Neuron (in vitro differentiated cells): Measurements from ENCODE around the gene C20orf202.

ENCODE experiments used
- H2AFZ ChIP-seq: one replicate; pipeline ENCODE4 v1.6.1; 2013; ENCODE audit warnings: low read depth, mild to moderate bottlenecking, inconsistent platforms, low read length, moderate library complexity
- H3K27me3 ChIP-seq: one replicate; pipeline ENCODE4 v1.6.1; 2013; ENCODE audit warnings: low read length; ENCODE audit not compliant: insufficient read depth
- H3K36me3 ChIP-seq: one replicate; pipeline ENCODE4 v1.6.1; 2013; ENCODE audit warnings: low read length; ENCODE audit not compliant: insufficient read depth
- H3K4me1 ChIP-seq: one replicate; pipeline ENCODE4 v1.6.1; 2013; ENCODE audit warnings: low read length; ENCODE audit not compliant: insufficient read depth
- H3K4me3 ChIP-seq: 2 replicates; pipeline ENCODE4 v1.5.1; 2013; ENCODE audit warnings: mild to moderate bottlenecking, low read length, moderate library complexity
- H3K9me3 ChIP-seq: one replicate; pipeline ENCODE4 v1.6.1; 2013; ENCODE audit warnings: low read length

Gene C20orf202

GRCh38 chr20:1202762-1203504 lies at the start of gene C20orf202:
Gene C20orf202, plus strand, starts transcription at chr20:1203454. Its CDS starts 132 bp downstream, at chr20:1203586.
- no peaks in the 10 kb centered on the region for H3K36me3 ChIP-seq
- no peak within 1 kb of the TSS for H2AFZ ChIP-seq
- H3K27me3 ChIP-seq, result peaks cover 6% of the 10 kb centered on the region
- H3K4me3 ChIP-seq, result no peak within 1 kb of the TSS
- no peaks in the 10 kb centered on the region for H3K9me3 ChIP-seq
- no peaks in the 10 kb centered on the region for H3K4me1 ChIP-seq

DNA sequence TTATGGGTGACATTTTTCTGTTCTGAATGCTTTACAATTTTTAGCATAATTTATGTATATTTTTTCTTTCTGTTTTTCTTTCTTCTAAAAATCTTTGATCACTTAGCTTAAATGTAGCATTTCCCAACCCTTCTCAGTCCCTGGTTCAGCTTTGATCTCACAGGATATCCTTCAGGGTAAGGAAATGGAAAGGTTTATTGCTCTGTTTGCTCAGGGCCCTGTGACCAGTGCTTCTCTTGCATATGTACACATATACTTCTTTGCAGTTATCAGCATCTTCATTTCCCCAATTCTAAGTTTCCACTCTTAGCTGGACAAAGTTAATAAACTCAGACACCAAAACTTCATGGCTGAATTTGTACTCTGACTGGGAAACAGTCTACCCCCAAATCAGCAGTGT lies 49.0 kb upstream of the C20orf202 start:
- Histone ChIP-seq H3K4me1 (no peaks in the 10 kb centered on the region), H2AFZ (no peak overlapping the region), H3K4me3 (no peak overlapping the region), H3K27me3 (no peaks in the 10 kb centered on the region), H3K36me3 (peaks cover 29% of the 10 kb centered on the region), H3K9me3 (no peaks in the 10 kb centered on the region)

DNA sequence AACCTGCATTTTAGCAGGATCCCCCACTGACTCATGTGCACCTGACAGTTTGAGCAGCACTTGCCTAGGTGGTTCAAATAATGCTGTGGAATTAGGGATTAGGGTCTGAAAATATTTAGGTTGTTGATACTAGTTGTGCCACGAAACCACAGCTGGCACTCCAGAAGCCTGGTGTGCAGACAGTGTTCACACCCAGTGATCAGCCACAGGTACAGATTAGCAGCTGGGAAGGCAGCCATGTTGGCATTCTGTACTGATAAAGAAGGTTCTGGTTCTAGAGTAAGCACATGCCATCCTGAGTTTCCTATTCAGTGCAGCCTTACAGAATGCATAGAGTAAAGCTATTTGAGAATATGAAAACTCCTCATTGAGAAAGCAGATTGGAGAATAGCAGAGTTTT lies 48.6 kb upstream of the C20orf202 start:
- Histone ChIP-seq H3K9me3 (no peaks in the 10 kb centered on the region), H3K4me1 (no peaks in the 10 kb centered on the region), H3K27me3 (no peaks in the 10 kb centered on the region), H3K4me3 (no peak overlapping the region), H2AFZ (no peak overlapping the region), H3K36me3 (peaks cover 29% of the 10 kb centered on the region)

- H3K9me3 ChIP-seq, result no peaks in the 10 kb centered on the region
- H3K27me3 ChIP-seq, result no peaks in the 10 kb centered on the region
- no peaks in the 10 kb centered on the region for H3K4me1 ChIP-seq
- peaks cover 34% of the 10 kb centered on the region for H3K36me3 ChIP-seq
- no peak overlapping the region for H2AFZ ChIP-seq
- H3K4me3 ChIP-seq, result no peak overlapping the region
Observed at GRCh38 chr20:1155342-1155741, 47.9 kb upstream of the C20orf202 start.

DNA sequence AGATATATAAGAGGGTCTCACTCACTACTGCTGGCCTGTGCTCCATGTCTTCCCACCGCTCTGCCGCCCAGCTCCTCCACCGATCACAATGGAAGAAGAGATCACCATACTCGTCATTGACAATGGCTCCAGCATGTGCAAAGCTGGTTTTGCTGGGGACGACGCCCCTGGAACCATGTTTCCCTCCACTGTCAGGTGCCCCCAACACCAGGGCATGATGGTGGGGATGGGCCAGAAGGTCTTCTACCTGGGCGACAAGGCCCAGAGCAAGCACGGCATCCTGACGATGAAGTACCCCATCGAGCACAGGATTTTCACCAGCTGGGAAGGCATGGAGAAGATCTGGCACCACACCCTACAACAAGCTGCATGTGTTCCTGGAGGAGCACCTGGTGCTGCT lies 42.8 kb upstream of the C20orf202 start:
- Histone ChIP-seq H3K4me3 (no peak overlapping the region), H3K36me3 (peaks cover 46% of the 10 kb centered on the region), H2AFZ (no peak overlapping the region), H3K4me1 (no peaks in the 10 kb centered on the region), H3K9me3 (no peaks in the 10 kb centered on the region), H3K27me3 (no peaks in the 10 kb centered on the region)

DNA sequence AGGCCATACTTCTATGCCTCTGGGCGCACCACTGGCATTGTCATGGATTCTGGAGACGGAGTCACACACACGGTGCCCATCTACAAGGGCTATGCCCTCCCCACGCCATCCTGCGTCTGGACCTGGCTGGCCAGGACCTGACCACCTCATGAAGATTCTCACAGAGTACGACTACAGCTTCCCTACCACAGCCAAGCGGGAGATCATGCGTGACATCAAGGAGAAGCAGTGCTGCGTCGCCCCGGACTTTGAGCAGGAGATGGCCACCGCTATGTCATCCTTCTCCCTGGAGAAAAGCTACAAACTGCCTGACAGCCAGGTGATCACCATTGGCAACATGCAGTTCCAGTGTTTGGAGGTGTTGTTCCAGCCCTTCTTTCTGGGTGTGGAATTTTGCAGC lies 42.3 kb upstream of the C20orf202 start:
- Histone ChIP-seq H3K4me1 (no peaks in the 10 kb centered on the region), H3K27me3 (no peaks in the 10 kb centered on the region), H3K36me3 (peaks cover 49% of the 10 kb centered on the region), H2AFZ (no peak overlapping the region), H3K4me3 (no peak overlapping the region), H3K9me3 (no peaks in the 10 kb centered on the region)

DNA sequence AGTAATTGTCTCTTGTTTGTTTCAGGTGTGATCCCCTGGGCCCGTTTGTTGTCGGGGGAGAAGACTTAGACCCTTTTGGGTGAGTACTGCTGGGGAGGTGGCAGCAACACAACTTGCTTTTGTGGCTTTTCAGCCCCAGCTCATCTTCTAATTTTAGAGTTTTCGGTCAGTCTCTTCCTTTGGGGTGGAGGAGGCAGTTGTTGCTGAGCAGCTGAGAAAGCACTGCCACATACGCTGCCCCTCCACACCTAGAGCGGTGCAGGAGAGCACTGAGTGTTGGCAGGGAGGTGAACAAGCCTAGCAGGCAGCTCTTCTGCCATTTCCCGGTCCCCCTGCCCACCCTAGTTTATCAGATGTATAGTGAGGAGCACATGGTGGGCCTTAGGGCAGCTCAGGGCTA lies 40.1 kb upstream of the C20orf202 start:
- Histone ChIP-seq H3K36me3 (peaks cover 68% of the 10 kb centered on the region), H3K27me3 (no peaks in the 10 kb centered on the region), H3K4me1 (no peaks in the 10 kb centered on the region), H3K4me3 (no peak overlapping the region), H2AFZ (no peak overlapping the region), H3K9me3 (no peaks in the 10 kb centered on the region)

DNA sequence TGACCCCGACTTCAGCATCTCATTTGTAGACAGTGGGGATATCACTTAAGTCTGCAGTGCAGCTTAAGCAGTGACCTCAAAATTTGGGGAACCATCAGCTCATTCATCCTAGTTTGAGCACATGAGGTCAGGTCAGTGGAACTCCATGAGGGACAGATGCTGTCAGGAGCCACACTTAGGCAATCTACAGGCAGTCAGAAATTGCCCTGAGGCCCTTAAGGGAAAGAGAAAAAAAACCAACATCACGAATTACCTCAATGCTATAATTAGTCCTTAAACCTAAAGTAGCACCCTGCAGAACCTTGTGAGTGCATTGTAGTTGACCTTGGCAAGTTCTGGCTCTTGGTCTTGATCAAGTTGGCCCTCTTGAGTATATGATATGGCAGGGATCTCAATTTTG lies 39.6 kb upstream of the C20orf202 start:
- Histone ChIP-seq H2AFZ (no peak overlapping the region), H3K36me3 (peaks cover 73% of the 10 kb centered on the region), H3K27me3 (no peaks in the 10 kb centered on the region), H3K9me3 (no peaks in the 10 kb centered on the region), H3K4me1 (no peaks in the 10 kb centered on the region), H3K4me3 (no peak overlapping the region)

DNA sequence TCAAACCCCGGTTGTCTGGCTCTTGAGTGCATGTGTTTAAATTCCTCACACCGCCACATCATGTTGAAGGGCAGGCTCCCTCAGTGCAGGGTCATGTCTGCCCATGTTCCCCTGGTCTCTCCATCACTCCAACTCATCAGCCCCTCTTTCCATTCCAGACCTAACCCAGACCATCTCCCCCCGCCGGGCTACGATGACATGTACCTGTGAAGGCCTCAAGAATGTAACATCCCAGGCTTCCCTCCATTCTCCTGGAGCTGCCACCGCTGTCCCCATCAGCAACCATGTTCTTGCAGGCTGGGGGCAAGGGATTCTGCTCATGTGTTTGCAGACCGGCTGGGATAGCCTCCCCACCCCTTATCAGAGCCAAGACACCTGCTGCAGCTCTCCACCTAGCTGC lies 38.4 kb upstream of the C20orf202 start:
- Histone ChIP-seq H3K9me3 (no peaks in the 10 kb centered on the region), H3K4me3 (no peak overlapping the region), H2AFZ (no peak overlapping the region), H3K4me1 (no peaks in the 10 kb centered on the region), H3K36me3 (peaks cover 82% of the 10 kb centered on the region), H3K27me3 (no peaks in the 10 kb centered on the region)

DNA sequence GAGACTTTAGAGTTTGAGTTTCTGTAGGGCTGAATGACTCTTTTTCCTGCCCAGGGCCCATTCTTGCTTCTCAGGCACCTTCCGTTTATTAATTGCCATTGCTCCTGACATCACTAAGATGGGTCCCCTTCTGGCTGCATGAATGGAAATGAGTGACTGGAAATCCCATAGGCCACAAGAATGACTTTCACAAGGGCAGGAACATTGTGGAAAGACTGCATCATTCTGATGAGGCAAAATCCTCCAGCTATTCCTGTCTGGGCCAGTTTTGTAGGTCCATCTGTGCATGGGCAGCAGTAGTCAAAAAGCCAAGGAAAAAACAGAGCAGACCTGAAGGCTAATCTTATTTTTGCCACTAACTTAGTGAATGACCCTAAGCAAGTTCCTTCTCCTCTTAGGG lies 37.7 kb upstream of the C20orf202 start:
- no peaks in the 10 kb centered on the region for H3K27me3 ChIP-seq
- peaks cover 82% of the 10 kb centered on the region for H3K36me3 ChIP-seq
- no peak overlapping the region for H3K4me3 ChIP-seq
- no peaks in the 10 kb centered on the region for H3K4me1 ChIP-seq
- H3K9me3 ChIP-seq, result no peaks in the 10 kb centered on the region
- H2AFZ ChIP-seq, result no peak overlapping the region

GRCh38 chr20:1165941-1166340 lies 37.3 kb upstream of the C20orf202 start:
- H3K36me3 ChIP-seq, result peaks cover 82% of the 10 kb centered on the region
- H3K4me1 ChIP-seq, result no peaks in the 10 kb centered on the region
- no peaks in the 10 kb centered on the region for H3K9me3 ChIP-seq
- H3K27me3 ChIP-seq, result no peaks in the 10 kb centered on the region
- no peak overlapping the region for H2AFZ ChIP-seq
- no peak overlapping the region for H3K4me3 ChIP-seq

DNA sequence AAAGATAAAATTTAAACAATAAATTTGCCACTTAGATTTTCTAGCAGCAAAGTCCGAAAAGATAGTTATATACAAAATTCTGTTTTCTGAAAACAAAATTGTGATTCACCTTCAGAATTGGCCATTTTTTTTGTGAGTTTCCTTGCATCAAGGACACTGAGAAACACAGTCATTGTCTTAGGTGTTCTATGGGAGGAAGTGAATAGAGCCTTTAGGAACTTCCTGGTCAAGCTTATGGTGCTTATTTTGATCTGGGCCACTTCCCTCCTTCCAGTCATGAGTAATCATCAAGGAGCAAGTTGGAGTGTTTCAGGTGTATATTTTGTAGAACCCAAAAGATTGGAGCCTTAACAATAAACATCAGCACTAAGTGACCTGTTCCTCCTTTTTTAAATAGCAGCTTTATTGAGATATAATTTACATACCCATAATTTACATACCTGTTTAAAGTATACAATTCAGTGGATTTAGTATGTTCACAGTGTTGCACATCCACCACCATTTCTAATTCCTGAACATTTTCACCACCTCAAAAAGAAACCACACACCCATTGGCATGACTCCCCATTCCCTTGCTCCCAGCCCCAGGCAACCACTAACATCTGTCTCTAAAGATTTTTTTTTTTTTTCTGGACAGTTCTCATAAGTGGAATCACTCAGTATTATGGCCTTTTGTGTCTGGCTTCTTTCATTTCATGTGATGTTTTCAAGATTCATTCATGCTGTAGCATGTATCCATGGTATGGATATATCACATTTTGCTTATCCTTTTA lies 36.1 kb upstream of the C20orf202 start:
- Histone ChIP-seq H3K27me3 (no peaks in the 10 kb centered on the region), H3K4me1 (no peaks in the 10 kb centered on the region), H3K9me3 (no peaks in the 10 kb centered on the region), H3K4me3 (no peak overlapping the region), H2AFZ (no peak overlapping the region), H3K36me3 (peaks cover 83% of the 10 kb centered on the region)

DNA sequence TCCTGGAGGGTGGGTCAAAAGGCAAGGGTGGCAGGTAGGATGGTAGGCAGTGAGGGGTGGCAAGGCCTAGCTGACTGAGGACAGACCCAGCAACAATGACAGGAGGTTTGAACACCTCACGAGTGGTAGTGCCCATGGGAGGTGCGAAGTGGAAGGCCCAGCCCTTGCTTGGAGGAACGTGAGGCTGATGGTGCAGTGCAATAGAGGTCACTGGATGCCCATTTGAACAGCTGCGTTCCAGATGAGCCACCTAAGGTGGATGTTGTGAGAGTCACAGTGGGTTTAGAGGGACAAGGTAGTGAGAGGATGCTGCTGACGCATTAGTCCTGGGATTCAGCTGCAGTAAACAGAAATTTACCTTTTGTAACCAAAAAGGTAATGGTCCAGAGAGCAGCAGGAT lies 34.0 kb upstream of the C20orf202 start:
- H3K4me3 ChIP-seq, result no peak overlapping the region
- no peaks in the 10 kb centered on the region for H3K9me3 ChIP-seq
- H3K36me3 ChIP-seq, result peaks cover 80% of the 10 kb centered on the region
- H2AFZ ChIP-seq, result no peak overlapping the region
- H3K27me3 ChIP-seq, result no peaks in the 10 kb centered on the region
- H3K4me1 ChIP-seq, result no peaks in the 10 kb centered on the region
